WTC11 (cell line): Measurements from ENCODE around the gene U2AF1L4.

ENCODE experiments used
- CBFB ChIP-seq: sonication (generic); formaldehyde crosslinking; IDR thresholded peaks from 2 replicates; pipeline ENCODE4 v1.8.1; 2022; ENCODE audit warnings: mild to moderate bottlenecking, low read depth, missing genetic modification reagents
- CREB1 ChIP-seq: sonication (generic); formaldehyde crosslinking; IDR thresholded peaks from 2 replicates; pipeline ENCODE4 v1.8.0; 2023; ENCODE audit warnings: mild to moderate bottlenecking, missing genetic modification reagents
- CTCF ChIP-seq: fragments of 200-600 bp; IDR thresholded peaks from 2 replicates; pipeline ENCODE4 v1.8.0; 2022; ENCODE audit warnings: antibody characterized with exemption
- ESRRA ChIP-seq: sonication (generic); formaldehyde crosslinking; IDR thresholded peaks from 2 replicates; pipeline ENCODE4 v1.8.1; 2022; ENCODE audit warnings: mild to moderate bottlenecking, missing genetic modification reagents, borderline replicate concordance
- FOXJ3 ChIP-seq: sonication (generic); formaldehyde crosslinking; IDR thresholded peaks from 2 replicates; pipeline ENCODE4 v1.9.0; 2021; ENCODE audit warnings: missing genetic modification reagents, mild to moderate bottlenecking, borderline replicate concordance
- KAT7 ChIP-seq: sonication (generic); formaldehyde crosslinking; IDR thresholded peaks from 2 replicates; pipeline ENCODE4 v1.8.1; 2023; ENCODE audit warnings: missing genetic modification reagents, mild to moderate bottlenecking, borderline replicate concordance
- MAX ChIP-seq: sonication (generic); formaldehyde crosslinking; IDR thresholded peaks from 2 replicates; pipeline ENCODE4 v1.8.0; 2022; ENCODE audit warnings: mild to moderate bottlenecking, missing genetic modification reagents
- SP1 ChIP-seq: sonication (generic); formaldehyde crosslinking; conservative IDR thresholded peaks from 2 replicates; pipeline ENCODE4 v1.8.1; 2022; ENCODE audit warnings: missing genetic modification reagents
- USF1 ChIP-seq: sonication (generic); formaldehyde crosslinking; IDR thresholded peaks from 2 replicates; pipeline ENCODE4 v1.8.0; 2022; ENCODE audit warnings: mild to moderate bottlenecking, missing genetic modification reagents
- TF ChIP-seq, protein P1 (sequence below): sonication (generic); formaldehyde crosslinking; IDR thresholded peaks from 2 replicates; pipeline ENCODE4 v1.8.0; 2022; ENCODE audit warnings: missing genetic modification reagents

DNA sequence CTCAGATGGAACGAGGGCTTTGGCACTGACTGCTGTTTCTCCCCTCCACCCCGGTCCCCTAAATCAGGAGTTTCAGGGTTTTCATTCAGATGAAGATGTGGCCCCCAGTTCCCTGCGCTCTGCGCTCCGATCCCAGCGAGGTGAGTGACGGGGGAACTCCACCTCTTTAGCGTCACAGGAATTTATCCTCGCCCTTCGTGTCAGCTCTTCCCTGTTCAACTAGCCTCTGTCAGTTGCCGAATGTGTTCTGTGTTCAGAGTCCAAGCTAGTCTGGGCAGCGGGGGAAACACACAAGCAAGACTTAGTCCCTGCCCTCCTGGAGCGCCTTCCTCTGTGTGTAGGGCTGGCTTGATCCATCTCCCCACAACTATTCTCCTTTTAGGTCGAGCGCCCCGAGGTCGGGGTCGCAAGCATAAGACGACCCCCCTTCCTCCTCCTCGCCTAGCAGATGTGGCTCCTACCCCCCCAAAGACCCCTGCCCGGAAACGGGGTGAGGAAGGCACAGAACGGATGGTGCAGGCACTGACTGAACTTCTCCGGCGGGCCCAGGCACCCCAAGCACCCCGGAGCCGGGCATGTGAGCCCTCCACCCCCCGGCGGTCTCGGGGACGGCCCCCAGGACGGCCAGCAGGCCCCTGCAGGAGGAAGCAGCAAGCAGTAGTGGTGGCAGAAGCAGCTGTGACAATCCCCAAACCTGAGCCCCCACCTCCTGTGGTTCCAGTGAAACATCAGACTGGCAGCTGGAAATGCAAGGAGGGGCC is 25.6 kb downstream of the U2AF1L4 start:
- TF ChIP-seq CTCF (no peak), CBFB (CRISPR knock-in tag) (no peak), SP1 (no peak), USF1 (CRISPR knock-in tag) (no peak), MAX (no peak), KAT7 (CRISPR knock-in tag) (no peak), CREB1 (CRISPR knock-in tag) (no peak), ESRRA (CRISPR knock-in tag) (no peak), FOXJ3 (CRISPR knock-in tag) (no peak)
- TF ChIP-seq, protein P1, sequence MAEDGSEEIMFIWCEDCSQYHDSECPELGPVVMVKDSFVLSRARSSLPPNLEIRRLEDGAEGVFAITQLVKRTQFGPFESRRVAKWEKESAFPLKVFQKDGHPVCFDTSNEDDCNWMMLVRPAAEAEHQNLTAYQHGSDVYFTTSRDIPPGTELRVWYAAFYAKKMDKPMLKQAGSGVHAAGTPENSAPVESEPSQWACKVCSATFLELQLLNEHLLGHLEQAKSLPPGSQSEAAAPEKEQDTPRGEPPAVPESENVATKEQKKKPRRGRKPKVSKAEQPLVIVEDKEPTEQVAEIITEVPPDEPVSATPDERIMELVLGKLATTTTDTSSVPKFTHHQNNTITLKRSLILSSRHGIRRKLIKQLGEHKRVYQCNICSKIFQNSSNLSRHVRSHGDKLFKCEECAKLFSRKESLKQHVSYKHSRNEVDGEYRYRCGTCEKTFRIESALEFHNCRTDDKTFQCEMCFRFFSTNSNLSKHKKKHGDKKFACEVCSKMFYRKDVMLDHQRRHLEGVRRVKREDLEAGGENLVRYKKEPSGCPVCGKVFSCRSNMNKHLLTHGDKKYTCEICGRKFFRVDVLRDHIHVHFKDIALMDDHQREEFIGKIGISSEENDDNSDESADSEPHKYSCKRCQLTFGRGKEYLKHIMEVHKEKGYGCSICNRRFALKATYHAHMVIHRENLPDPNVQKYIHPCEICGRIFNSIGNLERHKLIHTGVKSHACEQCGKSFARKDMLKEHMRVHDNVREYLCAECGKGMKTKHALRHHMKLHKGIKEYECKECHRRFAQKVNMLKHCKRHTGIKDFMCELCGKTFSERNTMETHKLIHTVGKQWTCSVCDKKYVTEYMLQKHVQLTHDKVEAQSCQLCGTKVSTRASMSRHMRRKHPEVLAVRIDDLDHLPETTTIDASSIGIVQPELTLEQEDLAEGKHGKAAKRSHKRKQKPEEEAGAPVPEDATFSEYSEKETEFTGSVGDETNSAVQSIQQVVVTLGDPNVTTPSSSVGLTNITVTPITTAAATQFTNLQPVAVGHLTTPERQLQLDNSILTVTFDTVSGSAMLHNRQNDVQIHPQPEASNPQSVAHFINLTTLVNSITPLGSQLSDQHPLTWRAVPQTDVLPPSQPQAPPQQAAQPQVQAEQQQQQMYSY (CRISPR knock-in tag): no peak
